ENCODE measurements around the gene AMIGO3.

The AMIGO3 gene

DNA sequence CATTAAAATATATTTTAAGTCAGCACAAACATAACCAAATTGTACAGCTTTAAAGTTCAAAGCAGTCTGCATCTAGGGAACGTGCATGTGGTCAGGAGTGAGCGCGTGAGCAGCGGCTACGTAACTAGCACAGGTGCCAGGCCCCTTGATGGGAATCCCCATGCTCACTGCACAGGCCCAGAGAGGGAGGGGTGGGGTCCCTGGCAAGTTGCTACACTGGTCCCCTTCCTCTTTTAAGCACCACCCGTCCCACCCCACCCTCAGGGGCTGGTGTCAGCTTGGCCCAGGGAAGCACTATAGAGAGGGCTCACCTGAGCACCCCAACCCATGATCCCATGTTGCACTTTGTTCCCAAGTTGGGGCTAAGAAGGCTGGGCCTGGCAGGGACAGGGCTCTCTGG, 5.1 kb upstream of the AMIGO3 start:
- no peaks in the 10 kb centered on the region for H3K27me3 ChIP-seq (ENCODE audit: control insufficient read depth, insufficient read depth, low read length)
- H3K9me3 ChIP-seq (ENCODE audit: control insufficient read depth, insufficient read depth, low read length), result no peaks in the 10 kb centered on the region
- peak overlapping the region; percentile 90 for H3K27ac ChIP-seq (ENCODE audit: low read depth, low read length)
- peaks cover 53% of the 10 kb centered on the region for H3K36me3 ChIP-seq (ENCODE audit: control insufficient read depth, insufficient read depth, low read length)
- H3K4me1 ChIP-seq (ENCODE audit: control insufficient read depth, insufficient read depth, low read length), result peaks cover 4% of the 10 kb centered on the region; the same call in 1 of the 2 replicates
- peak overlapping the region; percentile 96 for H3K4me3 ChIP-seq (ENCODE audit: low read depth, low read length)
- H3K9ac ChIP-seq (ENCODE audit: low read depth, low read length), result peak overlapping the region; percentile 92

DNA sequence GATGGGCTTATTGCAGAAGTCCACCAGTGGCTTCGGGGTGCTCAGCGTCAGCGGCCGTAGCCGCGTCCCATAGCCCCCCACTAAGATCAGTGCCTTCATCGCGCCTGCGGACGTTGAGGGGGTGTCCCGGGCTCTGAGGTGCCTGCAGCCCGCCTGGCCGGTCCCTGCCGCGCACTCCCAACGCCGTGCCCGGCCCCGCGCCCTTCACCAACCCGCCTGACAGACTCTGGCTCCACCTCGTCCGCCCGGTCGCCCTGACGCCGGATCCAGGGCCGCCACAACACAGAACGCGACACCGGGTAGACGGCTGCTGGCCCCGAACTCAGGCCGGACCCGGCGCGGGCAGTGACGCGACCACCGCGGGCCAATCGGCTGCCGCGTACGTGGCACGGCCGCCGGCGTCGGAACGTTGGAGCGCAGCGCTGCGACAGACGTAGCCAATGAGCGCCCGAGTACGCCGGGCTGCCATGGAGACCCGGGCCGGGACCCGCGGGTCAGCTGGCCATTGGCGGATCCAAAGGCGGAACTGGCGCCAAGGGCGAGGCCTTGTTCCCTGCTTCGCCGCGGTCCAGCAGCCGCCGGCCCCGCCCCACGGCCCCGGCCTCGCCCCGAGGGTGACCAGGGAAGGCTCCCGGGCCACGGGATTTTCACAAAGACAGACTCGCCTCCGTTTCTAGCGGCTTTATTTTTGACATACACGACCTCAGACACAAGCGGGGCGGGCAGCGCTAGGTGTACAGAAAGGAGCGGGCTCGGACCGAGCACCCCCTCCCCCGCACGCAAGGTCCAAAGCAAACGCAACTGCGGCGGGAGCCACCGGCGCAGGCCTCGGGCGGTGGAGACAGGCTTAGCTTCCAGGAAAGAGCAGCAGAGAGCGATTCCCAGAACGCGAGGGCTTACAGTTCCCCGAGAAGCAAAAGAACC, 4.4 kb upstream of the AMIGO3 start, which contains the start of gene GMPPB:
TSS of gene GMPPB (minus strand) at position 324 of the 924 bp plus-strand sequence. CDS start at position 99, 225 bp downstream.
- Histone ChIP-seq H3K9me3 (ENCODE audit: control insufficient read depth, insufficient read depth, low read length) (no peaks in the 10 kb centered on the region), H3K27me3 (ENCODE audit: control insufficient read depth, insufficient read depth, low read length) (no peaks in the 10 kb centered on the region), H3K27ac (ENCODE audit: low read depth, low read length) (peak within 1 kb of the TSS; percentile 90), H3K4me3 (ENCODE audit: low read depth, low read length) (peak within 1 kb of the TSS; percentile 96), H3K36me3 (ENCODE audit: control insufficient read depth, insufficient read depth, low read length) (peaks cover 53% of the 10 kb centered on the region), H3K4me1 (ENCODE audit: control insufficient read depth, insufficient read depth, low read length) (peaks cover 4% of the 10 kb centered on the region; the same call in 1 of the 2 replicates), H3K9ac (ENCODE audit: low read depth, low read length) (peak within 1 kb of the TSS; percentile 92)

DNA sequence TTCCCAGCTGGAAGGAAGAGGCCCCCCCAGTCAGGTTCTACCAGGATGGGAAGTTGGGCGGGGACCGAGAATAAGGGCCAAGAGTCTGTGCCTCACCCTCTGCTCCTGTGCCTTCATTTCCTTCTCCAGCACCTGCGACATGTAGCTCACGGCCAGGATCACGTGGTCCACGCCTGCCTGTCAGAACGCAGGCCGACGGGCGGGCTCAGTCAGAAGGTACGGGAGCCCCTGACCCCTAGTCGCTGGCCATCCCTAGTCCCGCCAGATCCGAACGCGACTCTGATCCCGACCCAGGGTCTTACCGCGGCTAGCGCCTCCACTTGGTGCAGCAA, 3.8 kb upstream of the AMIGO3 start:
- Histone ChIP-seq H3K4me3 (ENCODE audit: low read depth, low read length) (peak overlapping the region; percentile 96), H3K36me3 (ENCODE audit: control insufficient read depth, insufficient read depth, low read length) (peaks cover 51% of the 10 kb centered on the region), H3K9me3 (ENCODE audit: control insufficient read depth, insufficient read depth, low read length) (no peaks in the 10 kb centered on the region), H3K9ac (ENCODE audit: low read depth, low read length) (peak overlapping the region; percentile 90), H3K27ac (ENCODE audit: low read depth, low read length) (peak overlapping the region; percentile 90), H3K27me3 (ENCODE audit: control insufficient read depth, insufficient read depth, low read length) (no peaks in the 10 kb centered on the region), H3K4me1 (ENCODE audit: control insufficient read depth, insufficient read depth, low read length) (peaks cover 4% of the 10 kb centered on the region; the same call in 1 of the 2 replicates)

DNA sequence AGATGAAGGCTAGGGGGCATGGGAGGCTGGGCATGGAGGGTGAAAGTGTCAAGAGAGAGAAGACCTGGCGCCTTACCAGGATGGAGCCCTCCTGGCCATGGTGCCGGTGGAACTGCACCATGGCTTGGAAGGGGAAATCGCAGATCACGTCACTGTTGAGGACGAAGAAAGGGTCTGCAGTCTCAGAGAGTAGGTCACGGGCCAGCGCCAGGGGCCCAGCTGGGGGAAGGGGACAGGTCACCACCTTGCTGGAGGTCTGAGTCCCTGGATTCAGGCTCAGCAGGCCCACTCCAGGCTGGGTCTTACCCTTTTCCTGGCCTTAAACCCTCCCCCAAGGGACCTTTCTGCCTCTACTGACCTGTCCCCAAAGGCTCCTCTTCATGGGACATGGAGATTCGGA, 3.4 kb upstream of the AMIGO3 start:
- peaks cover 47% of the 10 kb centered on the region for H3K36me3 ChIP-seq (ENCODE audit: control insufficient read depth, insufficient read depth, low read length)
- H3K9ac ChIP-seq (ENCODE audit: low read depth, low read length), result peak overlapping the region; percentile 90
- peaks cover 4% of the 10 kb centered on the region; the same call in 1 of the 2 replicates for H3K4me1 ChIP-seq (ENCODE audit: control insufficient read depth, insufficient read depth, low read length)
- no peaks in the 10 kb centered on the region for H3K27me3 ChIP-seq (ENCODE audit: control insufficient read depth, insufficient read depth, low read length)
- peak overlapping the region; percentile 96 for H3K4me3 ChIP-seq (ENCODE audit: low read depth, low read length)
- no peaks in the 10 kb centered on the region for H3K9me3 ChIP-seq (ENCODE audit: control insufficient read depth, insufficient read depth, low read length)
- peak overlapping the region; percentile 90 for H3K27ac ChIP-seq (ENCODE audit: low read depth, low read length)

DNA sequence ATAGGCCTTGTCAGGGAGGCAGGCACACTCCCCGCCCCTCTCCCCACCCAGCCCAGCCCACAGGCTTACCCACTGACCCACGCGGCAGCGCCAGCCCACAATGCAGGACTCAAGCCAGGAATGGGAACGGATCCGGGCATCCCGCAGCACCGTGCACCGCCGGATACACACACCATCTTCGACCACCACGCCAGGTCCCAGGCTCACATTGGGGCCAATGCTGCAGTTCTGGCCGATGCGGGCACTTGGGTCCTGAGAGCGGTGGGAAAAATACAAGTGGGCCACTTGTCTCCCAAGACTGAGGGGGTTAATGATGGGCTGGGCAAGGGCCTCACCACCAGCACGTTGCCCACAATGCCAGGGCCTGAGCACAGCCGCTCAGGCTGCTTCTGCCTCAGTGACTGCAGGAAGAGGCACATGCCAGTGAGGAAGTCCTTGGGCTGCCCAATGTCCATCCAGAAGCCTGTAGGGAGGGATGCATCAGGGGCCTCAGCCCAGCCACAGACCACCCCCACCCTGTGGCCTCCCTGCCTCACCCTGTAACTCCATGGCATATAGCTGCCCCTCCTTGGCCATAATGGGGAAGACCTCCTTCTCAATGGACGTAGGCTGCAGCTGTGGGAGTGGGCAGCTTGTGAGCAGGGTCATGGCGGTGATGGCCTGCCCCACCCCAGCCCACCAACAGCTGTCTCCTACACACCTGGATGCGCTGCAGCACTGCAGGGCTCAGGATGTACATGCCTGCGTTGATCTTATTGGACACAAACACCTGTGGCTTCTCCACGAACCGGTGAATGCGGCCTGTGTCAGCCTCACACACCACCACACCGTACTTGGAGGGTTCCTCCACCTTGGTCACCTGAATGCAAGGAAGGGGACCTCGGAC, 2.7 kb upstream of the AMIGO3 start:
- H3K4me3 ChIP-seq (ENCODE audit: low read depth, low read length), result no peak overlapping the region; the same call in 1 of the 2 replicates
- H3K4me1 ChIP-seq (ENCODE audit: control insufficient read depth, insufficient read depth, low read length), result peaks cover 4% of the 10 kb centered on the region; the same call in 1 of the 2 replicates
- no peaks in the 10 kb centered on the region for H3K9me3 ChIP-seq (ENCODE audit: control insufficient read depth, insufficient read depth, low read length)
- H3K27me3 ChIP-seq (ENCODE audit: control insufficient read depth, insufficient read depth, low read length), result no peaks in the 10 kb centered on the region
- H3K36me3 ChIP-seq (ENCODE audit: control insufficient read depth, insufficient read depth, low read length), result peaks cover 40% of the 10 kb centered on the region
- no peak overlapping the region for H3K9ac ChIP-seq (ENCODE audit: low read depth, low read length)
- no peak overlapping the region for H3K27ac ChIP-seq (ENCODE audit: low read depth, low read length)

DNA sequence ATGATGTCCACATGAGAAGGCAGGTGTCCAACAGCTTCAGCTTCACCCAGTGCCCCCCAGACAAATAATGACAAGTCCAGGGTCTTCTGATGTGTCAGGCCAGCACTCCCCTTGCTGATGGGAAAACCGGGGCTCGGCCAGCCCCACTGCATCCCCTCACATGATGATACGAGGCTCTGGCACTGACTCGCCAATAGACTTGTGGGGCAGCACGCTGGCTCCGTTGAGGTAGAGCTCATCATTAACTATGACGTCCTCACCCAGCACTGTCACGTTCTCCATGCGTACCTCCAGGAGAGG, 2.1 kb upstream of the AMIGO3 start:
- Histone ChIP-seq H3K27ac (ENCODE audit: low read depth, low read length) (no peak overlapping the region), H3K9ac (ENCODE audit: low read depth, low read length) (no peak overlapping the region), H3K36me3 (ENCODE audit: control insufficient read depth, insufficient read depth, low read length) (peaks cover 34% of the 10 kb centered on the region)

DNA sequence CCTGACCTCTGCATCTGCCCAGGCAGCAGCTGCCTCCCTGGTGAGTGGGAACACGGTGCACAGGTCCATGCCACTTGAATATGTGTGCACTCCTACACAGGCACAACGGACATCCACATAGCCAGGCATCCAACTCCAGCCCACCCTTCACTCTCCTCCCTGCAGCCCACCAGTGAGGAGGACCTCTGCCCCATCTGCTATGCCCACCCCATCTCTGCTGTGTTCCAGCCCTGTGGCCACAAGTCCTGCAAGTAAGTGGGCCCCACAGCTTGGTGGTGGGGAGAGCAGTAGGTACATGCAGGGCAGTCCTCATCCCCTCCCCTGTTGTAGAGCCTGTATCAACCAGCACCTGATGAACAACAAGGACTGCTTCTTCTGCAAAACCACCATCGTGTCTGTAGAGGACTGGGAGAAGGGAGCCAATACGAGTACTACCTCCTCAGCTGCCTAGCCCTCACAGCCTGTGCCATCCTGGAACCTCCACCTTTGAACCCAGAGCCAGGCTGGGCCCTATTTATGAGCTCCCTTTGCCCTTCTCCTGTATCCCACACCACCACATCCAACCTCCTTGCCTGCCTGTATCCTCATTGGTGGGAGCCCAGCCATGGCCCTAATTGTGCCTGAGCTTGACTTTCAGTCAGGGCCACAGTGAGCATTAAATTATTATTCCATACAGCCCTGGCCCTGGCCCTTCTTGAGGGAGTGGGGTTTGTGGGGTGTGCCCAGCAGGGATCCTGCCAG, 1.5 kb upstream of the AMIGO3 start:
- no peaks in the 10 kb centered on the region for H3K9me3 ChIP-seq (ENCODE audit: control insufficient read depth, insufficient read depth, low read length)
- H3K9ac ChIP-seq (ENCODE audit: low read depth, low read length), result no peak overlapping the region
- H3K36me3 ChIP-seq (ENCODE audit: control insufficient read depth, insufficient read depth, low read length), result peaks cover 33% of the 10 kb centered on the region
- peaks cover 4% of the 10 kb centered on the region; the same call in 1 of the 2 replicates for H3K4me1 ChIP-seq (ENCODE audit: control insufficient read depth, insufficient read depth, low read length)
- H3K4me3 ChIP-seq (ENCODE audit: low read depth, low read length), result no peak overlapping the region
- H3K27me3 ChIP-seq (ENCODE audit: control insufficient read depth, insufficient read depth, low read length), result no peaks in the 10 kb centered on the region
- no peak overlapping the region for H3K27ac ChIP-seq (ENCODE audit: low read depth, low read length)

More for the DNA sequence above, 2.1 kb upstream of the AMIGO3 start:
- peaks cover 4% of the 10 kb centered on the region; the same call in 1 of the 2 replicates for H3K4me1 ChIP-seq (ENCODE audit: control insufficient read depth, insufficient read depth, low read length)
- H3K9me3 ChIP-seq (ENCODE audit: control insufficient read depth, insufficient read depth, low read length), result no peaks in the 10 kb centered on the region
- H3K27me3 ChIP-seq (ENCODE audit: control insufficient read depth, insufficient read depth, low read length), result no peaks in the 10 kb centered on the region
- no peak overlapping the region for H3K4me3 ChIP-seq (ENCODE audit: low read depth, low read length)

DNA sequence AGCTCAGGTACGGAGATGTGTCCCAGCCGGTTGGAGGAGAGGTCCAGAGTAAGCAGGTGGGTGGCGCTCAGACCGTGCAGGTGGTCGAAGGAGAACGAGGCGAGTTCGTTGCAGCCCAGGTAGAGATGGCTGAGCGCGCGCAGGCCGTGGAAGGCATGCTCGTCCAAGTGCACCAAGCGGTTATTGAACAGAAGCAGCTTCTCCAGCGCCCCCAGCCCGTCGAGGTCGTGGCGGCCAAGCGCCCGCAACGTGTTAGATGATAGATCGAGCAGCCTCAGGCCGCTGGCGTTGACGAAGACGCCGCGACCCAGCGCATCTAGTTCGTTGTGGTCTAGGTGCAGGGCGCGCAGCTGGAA, 648 bp downstream of the AMIGO3 start:
- Histone ChIP-seq H3K9me3 (ENCODE audit: control insufficient read depth, insufficient read depth, low read length) (no peaks in the 10 kb centered on the region), H3K36me3 (ENCODE audit: control insufficient read depth, insufficient read depth, low read length) (peaks cover 30% of the 10 kb centered on the region), H3K9ac (ENCODE audit: low read depth, low read length) (peak overlapping the region; percentile 75; the same call in 1 of the 2 replicates), H3K4me3 (ENCODE audit: low read depth, low read length) (peak overlapping the region; percentile 84), H3K27me3 (ENCODE audit: control insufficient read depth, insufficient read depth, low read length) (no peaks in the 10 kb centered on the region), H3K27ac (ENCODE audit: low read depth, low read length) (peak overlapping the region; percentile 61), H3K4me1 (ENCODE audit: control insufficient read depth, insufficient read depth, low read length) (no peaks in the 10 kb centered on the region)

GRCh38 chr3:49717959-49718857, 1.3 kb downstream of the AMIGO3 start:
- Histone ChIP-seq H3K9ac (ENCODE audit: low read depth, low read length) (peak overlapping the region; percentile 75; the same call in 1 of the 2 replicates), H3K27me3 (ENCODE audit: control insufficient read depth, insufficient read depth, low read length) (no peaks in the 10 kb centered on the region), H3K9me3 (ENCODE audit: control insufficient read depth, insufficient read depth, low read length) (no peaks in the 10 kb centered on the region), H3K4me1 (ENCODE audit: control insufficient read depth, insufficient read depth, low read length) (no peaks in the 10 kb centered on the region), H3K4me3 (ENCODE audit: low read depth, low read length) (peak overlapping the region; percentile 84), H3K36me3 (ENCODE audit: control insufficient read depth, insufficient read depth, low read length) (peaks cover 30% of the 10 kb centered on the region), H3K27ac (ENCODE audit: low read depth, low read length) (no peak overlapping the region)
